ENCODE measurements around the gene PDE5A. TPM values are rescaled to one million over a fixed set of nuclear protein-coding genes. Genes with fewer than 3 reads are reported as not detected.

Gene PDE5A
- total and polyA plus RNA-seq, 2 experiments from 2014 or later, result 8.0 to 13.8 TPM

GRCh38 chr4:119540249-119540648 lies 88.4 kb downstream of the PDE5A start:
- Histone ChIP-seq H3F3A (ENCODE audit: insufficient read depth) (peaks cover 12% of the 10 kb centered on the region), H3K27me3 (replicated peaks; ENCODE audit: insufficient read depth) (no peaks in the 10 kb centered on the region), H3K4me1 (ENCODE audit: insufficient read depth) (peaks cover 16% of the 10 kb centered on the region), H3K36me3 (ENCODE audit: low read depth) (no peaks in the 10 kb centered on the region), H3K4me3 (no peak overlapping the region), H3K9ac (no peak overlapping the region), H4K20me1 (ENCODE audit: insufficient read depth) (no peaks in the 10 kb centered on the region), H3K9me2 (ENCODE audit: insufficient read depth) (no peaks in the 10 kb centered on the region), H3K27ac (no peak overlapping the region), H3K9me3 (ENCODE audit: low read depth) (no peaks in the 10 kb centered on the region), H3K79me2 (ENCODE audit: insufficient read depth) (no peaks in the 10 kb centered on the region), H3K4me2 (ENCODE audit: unreplicated experiment) (no peak overlapping the region), H2AFZ (no peak overlapping the region)
- WGBS, 2 experiments (ENCODE audit: low coverage in 1 of 2, low lambda C conversion rate in 2 of 2, missing lambda C conversion rate in 2 of 2), result 76 to 85% methylated on average over 1 of the region's 1 CpG
- TF ChIP-seq EZH2 (IDR thresholded peaks at IDR 0.05; ENCODE audit: insufficient read depth, poor library complexity, severe bottlenecking) (no peak), EZH2phosphoT487 (IDR thresholded peaks at IDR 0.05; ENCODE audit: insufficient read depth, low read depth) (no peak)
- no peak for DNase-seq
- in situ Hi-C loops (cut with MboI), result no loop called here

- 97 to 100% methylated on average over 1 of the region's 1 CpG for WGBS, 2 experiments (ENCODE audit: low coverage in 1 of 2, low lambda C conversion rate in 2 of 2, missing lambda C conversion rate in 2 of 2)
- Histone ChIP-seq H3K36me3 (ENCODE audit: low read depth) (peaks cover 8% of the 10 kb centered on the region; the same call in 1 of the 2 replicates), H3K4me2 (ENCODE audit: unreplicated experiment) (no peak overlapping the region), H2AFZ (no peak overlapping the region), H3F3A (ENCODE audit: insufficient read depth) (peaks cover 12% of the 10 kb centered on the region), H3K9me3 (ENCODE audit: low read depth) (no peaks in the 10 kb centered on the region), H3K9ac (no peak overlapping the region), H3K79me2 (ENCODE audit: insufficient read depth) (no peaks in the 10 kb centered on the region), H3K27me3 (replicated peaks; ENCODE audit: insufficient read depth) (no peaks in the 10 kb centered on the region), H3K27ac (no peak overlapping the region), H3K4me3 (no peak overlapping the region), H4K20me1 (ENCODE audit: insufficient read depth) (no peaks in the 10 kb centered on the region), H3K4me1 (ENCODE audit: insufficient read depth) (peaks cover 16% of the 10 kb centered on the region), H3K9me2 (ENCODE audit: insufficient read depth) (no peaks in the 10 kb centered on the region)
- in situ Hi-C loops (cut with MboI), result no loop called here
- no peak for DNase-seq
- TF ChIP-seq EZH2phosphoT487 (IDR thresholded peaks at IDR 0.05; ENCODE audit: insufficient read depth, low read depth) (no peak), EZH2 (IDR thresholded peaks at IDR 0.05; ENCODE audit: insufficient read depth, poor library complexity, severe bottlenecking) (no peak)
These were observed 91.0 kb downstream of the PDE5A start for GRCh38 chr4:119537586-119537985.

GRCh38 chr4:119536572-119537528 lies 91.8 kb downstream of the PDE5A start:
- Histone ChIP-seq H3K27ac (peak overlapping the region; percentile 36), H3K4me1 (ENCODE audit: insufficient read depth) (peaks cover 16% of the 10 kb centered on the region), H3K9me2 (ENCODE audit: insufficient read depth) (no peaks in the 10 kb centered on the region), H3F3A (ENCODE audit: insufficient read depth) (peaks cover 12% of the 10 kb centered on the region), H3K9me3 (ENCODE audit: low read depth) (no peaks in the 10 kb centered on the region), H4K20me1 (ENCODE audit: insufficient read depth) (no peaks in the 10 kb centered on the region), H3K4me2 (ENCODE audit: unreplicated experiment) (peak overlapping the region; percentile 20), H3K36me3 (ENCODE audit: low read depth) (peaks cover 8% of the 10 kb centered on the region; the same call in 1 of the 2 replicates), H3K27me3 (replicated peaks; ENCODE audit: insufficient read depth) (no peaks in the 10 kb centered on the region), H3K9ac (no peak overlapping the region), H3K4me3 (no peak overlapping the region), H3K79me2 (ENCODE audit: insufficient read depth) (no peaks in the 10 kb centered on the region), H2AFZ (no peak overlapping the region)
- TF ChIP-seq EZH2 (IDR thresholded peaks at IDR 0.05; ENCODE audit: insufficient read depth, poor library complexity, severe bottlenecking), result no peak
- no peak for TF ChIP-seq EZH2phosphoT487 (IDR thresholded peaks at IDR 0.05; ENCODE audit: insufficient read depth, low read depth)
- 88 to 95% methylated on average over 6 of the region's 6 CpGs for WGBS, 2 experiments (ENCODE audit: low coverage in 1 of 2, low lambda C conversion rate in 2 of 2, missing lambda C conversion rate in 2 of 2)
- in situ Hi-C loops (cut with MboI), result no loop called here
- DNase-seq, result peak; percentile 64

GRCh38 chr4:119532319-119532718 lies 96.3 kb downstream of the PDE5A start:
- 92 to 94% methylated on average over 1 of the region's 1 CpG for WGBS, 2 experiments (ENCODE audit: low coverage in 1 of 2, low lambda C conversion rate in 2 of 2, missing lambda C conversion rate in 2 of 2)
- no peak overlapping the region for H3K27ac ChIP-seq
- peaks cover 13% of the 10 kb centered on the region for H3K4me1 ChIP-seq (ENCODE audit: insufficient read depth)
- DNase-seq, result no peak
- H3K27me3 ChIP-seq (replicated peaks; ENCODE audit: insufficient read depth), result no peaks in the 10 kb centered on the region
- no peaks in the 10 kb centered on the region for H3K9me2 ChIP-seq (ENCODE audit: insufficient read depth)
- no peak overlapping the region for H2AFZ ChIP-seq
- TF ChIP-seq EZH2 (IDR thresholded peaks at IDR 0.05; ENCODE audit: insufficient read depth, poor library complexity, severe bottlenecking) (no peak), EZH2phosphoT487 (IDR thresholded peaks at IDR 0.05; ENCODE audit: insufficient read depth, low read depth) (no peak)
- H3K4me2 ChIP-seq (ENCODE audit: unreplicated experiment), result no peak overlapping the region
- peaks cover 9% of the 10 kb centered on the region for H3F3A ChIP-seq (ENCODE audit: insufficient read depth)
- peaks cover 8% of the 10 kb centered on the region; the same call in 1 of the 2 replicates for H3K36me3 ChIP-seq (ENCODE audit: low read depth)
- H3K4me3 ChIP-seq, result no peak overlapping the region
- no peaks in the 10 kb centered on the region for H3K9me3 ChIP-seq (ENCODE audit: low read depth)
- H3K9ac ChIP-seq, result no peak overlapping the region
- H3K79me2 ChIP-seq (ENCODE audit: insufficient read depth), result no peaks in the 10 kb centered on the region
- H4K20me1 ChIP-seq (ENCODE audit: insufficient read depth), result no peaks in the 10 kb centered on the region
- in situ Hi-C loops (cut with MboI), result no loop called here

All from GM23248 (cell line).